ENCODE measurements around the gene MARS1. TPM values are rescaled to one million over a fixed set of nuclear protein-coding genes. Genes with fewer than 3 reads are reported as not detected.

The MARS1 gene
- total RNA-seq, 1 experiment from 2014 or later: 151 TPM

GRCh38 chr12:57455374-57456144 lies 32.3 kb upstream of the MARS1 start:
- in situ Hi-C loops (cut with HindIII; ENCODE audit: low pct_unique_long_range_greater_than_20kb, low sequenced_read_pairs): no loop called here
- no peak for DNase-seq (ENCODE audit: low read depth, low spot score)

DNA sequence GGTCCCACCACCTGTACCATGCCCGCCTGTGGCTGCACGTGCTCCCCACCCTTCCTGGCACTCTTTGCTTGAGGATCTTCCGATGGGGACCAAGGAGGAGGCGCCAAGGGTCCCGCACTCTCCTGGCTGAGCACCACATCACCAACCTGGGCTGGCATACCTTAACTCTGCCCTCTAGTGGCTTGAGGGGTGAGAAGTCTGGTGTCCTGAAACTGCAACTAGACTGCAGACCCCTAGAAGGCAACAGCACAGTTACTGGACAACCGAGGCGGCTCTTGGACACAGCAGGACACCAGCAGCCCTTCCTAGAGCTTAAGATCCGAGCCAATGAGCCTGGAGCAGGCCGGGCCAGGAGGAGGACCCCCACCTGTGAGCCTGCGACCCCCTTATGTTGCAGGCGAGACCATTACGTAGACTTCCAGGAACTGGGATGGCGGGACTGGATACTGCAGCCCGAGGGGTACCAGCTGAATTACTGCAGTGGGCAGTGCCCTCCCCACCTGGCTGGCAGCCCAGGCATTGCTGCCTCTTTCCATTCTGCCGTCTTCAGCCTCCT lies 31.6 kb upstream of the MARS1 start:
- in situ Hi-C loops (cut with HindIII; ENCODE audit: low pct_unique_long_range_greater_than_20kb, low sequenced_read_pairs): no loop called here
- DNase-seq (ENCODE audit: low read depth, low spot score): peak; percentile 77

- in situ Hi-C loops (cut with HindIII; ENCODE audit: low pct_unique_long_range_greater_than_20kb, low sequenced_read_pairs): no loop called here
- no peak for DNase-seq (ENCODE audit: low read depth, low spot score)
These were observed 31.0 kb upstream of the MARS1 start for GRCh38 chr12:57456737-57457490.

DNA sequence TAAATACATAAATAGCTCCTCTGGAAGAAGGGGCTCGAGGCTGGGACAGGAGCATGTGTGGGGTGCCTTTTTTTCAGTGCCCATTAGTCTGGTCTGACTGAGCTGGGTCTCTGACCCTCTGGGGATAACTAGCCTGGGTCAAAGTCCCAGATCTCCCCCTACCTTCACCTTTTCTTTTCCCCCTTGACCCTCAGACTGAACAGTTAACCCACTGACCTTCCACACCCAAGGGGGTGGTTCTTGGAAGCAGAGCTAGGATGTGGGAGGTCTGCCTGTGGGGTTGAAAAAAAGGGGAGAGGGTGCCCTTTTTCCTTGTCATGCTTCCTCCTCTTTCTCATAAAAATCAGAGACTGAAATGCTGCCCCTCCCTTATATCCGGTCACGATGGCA lies 29.2 kb upstream of the MARS1 start:
- no peak for DNase-seq (ENCODE audit: low read depth, low spot score)
- in situ Hi-C loops (cut with HindIII; ENCODE audit: low pct_unique_long_range_greater_than_20kb, low sequenced_read_pairs): no loop called here

GRCh38 chr12:57459055-57459749 lies 28.7 kb upstream of the MARS1 start:
- peak; percentile 97 for DNase-seq (ENCODE audit: low read depth, low spot score)
- in situ Hi-C loops (cut with HindIII; ENCODE audit: low pct_unique_long_range_greater_than_20kb, low sequenced_read_pairs): no loop called here

DNA sequence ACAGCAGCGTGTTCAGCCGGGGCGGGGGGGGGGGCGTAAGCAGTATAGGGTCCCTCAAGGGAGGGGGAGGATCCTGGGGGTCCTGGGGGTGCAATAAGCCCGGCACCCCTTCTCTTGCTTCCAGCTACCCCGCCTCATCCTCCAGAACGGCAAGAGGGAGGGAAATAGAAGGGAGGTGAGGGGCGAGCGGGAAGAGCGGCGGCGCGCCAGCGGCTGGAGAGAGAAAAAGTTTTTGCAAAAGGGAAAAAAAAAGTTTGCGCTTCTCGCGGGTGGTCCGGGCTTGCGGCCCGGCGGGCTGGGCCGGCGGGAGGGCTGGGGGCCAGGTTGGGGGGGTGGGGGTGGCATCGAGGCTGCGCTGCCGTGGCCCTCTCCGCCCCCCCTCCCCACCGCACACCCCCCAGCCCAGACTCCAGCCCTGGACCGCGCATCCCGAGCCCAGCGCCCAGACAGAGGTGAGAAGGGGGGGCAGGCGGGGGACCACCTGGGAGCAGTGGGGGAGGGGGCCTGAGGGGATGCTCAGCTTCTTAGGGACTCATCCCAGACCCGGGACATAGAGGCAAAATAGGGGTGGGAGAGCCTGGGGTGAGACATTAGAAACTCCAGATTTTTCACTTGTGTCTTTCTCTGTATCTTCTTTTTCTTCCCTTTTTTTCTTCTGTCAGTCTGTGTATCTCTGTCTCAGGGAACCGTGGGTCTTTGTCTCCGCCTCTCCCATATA lies 28.0 kb upstream of the MARS1 start, which contains the start of gene GLI1:
Gene GLI1 (plus strand): TSS at position 36 of the 718 bp plus-strand sequence. CDS start 3,907 bp downstream, outside the sequence.
- in situ Hi-C loops (cut with HindIII; ENCODE audit: low pct_unique_long_range_greater_than_20kb, low sequenced_read_pairs): no loop called here
- DNase-seq (ENCODE audit: low read depth, low spot score): no peak

DNA sequence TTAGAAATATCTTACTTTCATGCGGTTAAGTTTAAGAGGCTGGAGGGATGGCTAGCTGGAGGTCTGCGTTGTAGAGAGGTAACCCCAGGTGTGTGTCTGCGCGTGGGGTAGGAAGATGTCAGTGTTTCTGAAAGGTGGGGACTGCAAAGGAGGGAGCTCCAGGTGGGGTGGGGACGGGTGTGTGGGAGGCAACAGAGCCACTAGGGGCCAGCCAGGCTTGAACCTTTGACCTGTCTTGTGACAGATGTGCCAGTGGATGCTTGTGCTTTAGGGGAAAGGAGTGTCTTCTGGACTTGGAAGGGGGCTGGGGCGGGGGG lies 27.4 kb upstream of the MARS1 start:
- no peak for DNase-seq (ENCODE audit: low read depth, low spot score)
- in situ Hi-C loops (cut with HindIII; ENCODE audit: low pct_unique_long_range_greater_than_20kb, low sequenced_read_pairs): no loop called here

DNA sequence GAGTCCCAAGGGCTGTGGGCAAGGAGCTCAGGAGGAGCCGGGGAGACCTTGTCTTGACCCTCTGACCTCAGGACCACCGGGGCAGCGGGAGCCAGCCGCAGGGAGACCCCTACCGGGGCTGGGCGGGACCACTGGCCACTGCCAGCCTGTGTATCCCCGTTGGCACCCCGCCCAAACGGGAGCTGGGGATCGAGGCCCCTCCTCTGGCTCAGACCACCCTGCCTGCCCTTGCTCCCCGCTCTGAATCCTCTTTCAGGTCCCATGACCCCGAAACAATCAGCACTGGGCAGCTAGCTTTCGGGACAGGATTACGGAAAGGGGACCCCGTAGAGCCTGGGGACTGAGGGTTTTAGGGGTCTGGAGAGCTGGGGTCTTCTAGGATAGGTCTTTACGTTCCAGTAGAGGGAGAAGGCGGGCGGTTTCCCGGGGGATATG lies 27.0 kb upstream of the MARS1 start:
- in situ Hi-C loops (cut with HindIII; ENCODE audit: low pct_unique_long_range_greater_than_20kb, low sequenced_read_pairs): no loop called here
- DNase-seq (ENCODE audit: low read depth, low spot score): no peak

- in situ Hi-C loops (cut with HindIII; ENCODE audit: low pct_unique_long_range_greater_than_20kb, low sequenced_read_pairs): no loop called here
- peak; percentile 44 for DNase-seq (ENCODE audit: low read depth, low spot score)
These were observed 26.5 kb upstream of the MARS1 start for GRCh38 chr12:57461276-57461916.

DNA sequence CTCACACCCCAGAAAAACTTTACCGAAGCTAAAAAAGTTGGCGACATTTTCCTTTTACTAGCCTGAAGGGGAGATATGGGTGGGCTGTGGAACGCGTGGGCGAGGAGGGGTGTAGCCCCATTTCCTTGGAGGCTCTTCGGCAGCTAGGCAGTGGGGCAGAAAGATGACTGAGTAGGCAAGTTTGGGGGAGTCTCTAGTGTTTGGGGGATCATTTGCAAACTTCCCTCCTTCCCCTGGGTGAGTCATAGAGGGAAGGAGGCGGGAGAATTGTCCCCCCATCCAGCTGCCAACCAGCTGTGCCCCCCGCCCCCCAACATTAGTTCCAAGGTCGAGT lies 26.0 kb upstream of the MARS1 start:
- in situ Hi-C loops (cut with HindIII; ENCODE audit: low pct_unique_long_range_greater_than_20kb, low sequenced_read_pairs): no loop called here
- DNase-seq (ENCODE audit: low read depth, low spot score): no peak

- in situ Hi-C loops (cut with HindIII; ENCODE audit: low pct_unique_long_range_greater_than_20kb, low sequenced_read_pairs): no loop called here
- peak; percentile 95 for DNase-seq (ENCODE audit: low read depth, low spot score)
These were observed 25.5 kb upstream of the MARS1 start for GRCh38 chr12:57462251-57462911.

DNA sequence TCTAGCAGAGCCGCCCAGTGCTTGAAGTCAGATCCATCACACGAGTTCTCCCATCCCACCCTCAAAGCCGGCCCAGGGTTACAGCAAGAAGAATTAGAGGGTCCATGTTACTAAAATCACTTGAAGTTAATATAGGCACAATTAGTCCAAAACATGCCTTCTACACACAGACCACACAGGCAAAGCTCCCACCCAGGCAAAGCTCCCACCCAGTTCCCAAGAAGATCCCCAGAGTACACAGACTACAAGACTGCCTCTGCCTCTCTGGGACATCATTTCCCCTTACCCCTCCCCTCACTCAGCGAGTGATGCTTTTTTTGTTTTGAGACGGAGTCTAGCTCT lies 25.0 kb upstream of the MARS1 start:
- in situ Hi-C loops (cut with HindIII; ENCODE audit: low pct_unique_long_range_greater_than_20kb, low sequenced_read_pairs): no loop called here
- DNase-seq (ENCODE audit: low read depth, low spot score): no peak

GRCh38 chr12:57464569-57464968 lies 23.3 kb upstream of the MARS1 start:
- in situ Hi-C loops (cut with HindIII; ENCODE audit: low pct_unique_long_range_greater_than_20kb, low sequenced_read_pairs): no loop called here
- DNase-seq (ENCODE audit: low read depth, low spot score): no peak

DNA sequence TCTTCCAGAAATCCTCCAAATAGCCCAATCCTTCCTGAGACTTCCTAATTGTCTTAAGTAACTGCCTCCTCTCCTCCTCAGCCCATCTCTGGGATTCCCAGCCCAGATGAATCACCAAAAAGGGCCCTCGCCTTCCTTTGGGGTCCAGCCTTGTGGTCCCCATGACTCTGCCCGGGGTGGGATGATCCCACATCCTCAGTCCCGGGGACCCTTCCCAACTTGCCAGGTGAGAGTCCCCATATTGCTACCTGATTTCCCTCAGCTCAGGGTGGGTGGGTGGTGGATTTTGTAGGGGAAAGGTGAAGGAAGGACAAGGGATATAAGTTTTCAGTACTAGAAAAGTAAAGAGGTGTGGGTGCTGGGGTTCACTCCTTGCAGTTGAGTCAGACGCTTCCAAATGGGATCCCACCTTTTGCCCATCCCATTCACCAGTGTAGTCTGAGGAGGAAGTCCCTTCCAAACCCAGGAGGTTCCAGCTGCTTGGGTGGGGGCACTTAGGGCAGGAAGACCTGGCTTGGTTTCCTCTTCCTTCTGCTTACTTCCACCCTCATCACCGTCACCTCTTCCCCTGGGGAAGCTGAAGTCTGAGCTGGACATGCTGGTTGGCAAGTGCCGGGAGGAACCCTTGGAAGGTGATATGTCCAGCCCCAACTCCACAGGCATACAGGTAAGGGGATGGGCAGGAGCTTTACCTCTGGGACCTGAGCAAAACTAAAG lies 22.7 kb upstream of the MARS1 start:
- DNase-seq (ENCODE audit: low read depth, low spot score): no peak
- in situ Hi-C loops (cut with HindIII; ENCODE audit: low pct_unique_long_range_greater_than_20kb, low sequenced_read_pairs): no loop called here

DNA sequence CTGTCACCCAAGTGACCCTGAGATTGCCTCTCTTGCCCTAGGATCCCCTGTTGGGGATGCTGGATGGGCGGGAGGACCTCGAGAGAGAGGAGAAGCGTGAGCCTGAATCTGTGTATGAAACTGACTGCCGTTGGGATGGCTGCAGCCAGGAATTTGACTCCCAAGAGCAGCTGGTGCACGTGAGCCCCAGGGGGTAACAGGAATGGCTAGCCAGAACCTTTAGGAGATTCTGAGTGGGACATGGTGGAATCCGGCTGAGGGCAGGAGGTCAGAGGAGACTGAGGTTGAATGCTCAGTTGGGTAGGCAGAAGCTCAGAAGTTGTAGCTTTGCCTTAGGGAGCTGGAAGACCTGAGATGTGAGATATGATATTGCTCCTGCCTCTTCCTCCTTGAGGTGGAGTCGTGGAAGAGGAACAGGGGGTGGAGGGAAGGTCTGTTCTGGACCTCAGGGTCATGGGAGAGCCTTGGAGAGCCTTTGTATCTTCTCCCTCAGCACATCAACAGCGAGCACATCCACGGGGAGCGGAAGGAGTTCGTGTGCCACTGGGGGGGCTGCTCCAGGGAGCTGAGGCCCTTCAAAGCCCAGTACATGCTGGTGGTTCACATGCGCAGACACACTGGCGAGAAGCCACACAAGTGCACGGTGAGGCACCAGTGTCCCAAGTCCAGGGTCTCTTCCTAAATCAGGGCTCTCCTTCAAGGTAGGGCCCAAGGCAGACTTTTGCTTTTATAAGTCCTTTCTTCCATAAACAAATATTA lies 21.9 kb upstream of the MARS1 start:
- no peak for DNase-seq (ENCODE audit: low read depth, low spot score)
- in situ Hi-C loops (cut with HindIII; ENCODE audit: low pct_unique_long_range_greater_than_20kb, low sequenced_read_pairs): no loop called here
